AG04450 (cell line): Measurements from ENCODE around the gene TSC1. TPM values are rescaled to one million over a fixed set of nuclear protein-coding genes. Genes with fewer than 3 reads are reported as not detected.

Experiments used
- CTCF ChIA-PET: fragments of 300-600, 350-600 bp; formaldehyde crosslinking; extraction: SDS; loops from one replicate; lab custom pipeline; 2022; ENCODE audit warnings: antibody characterized with exemption, inconsistent platforms; lab: Charles Lee
- POLR2A ChIA-PET: fragments of 350-600 bp; formaldehyde crosslinking; extraction: SDS; loops from one replicate; lab custom pipeline; 2021; ENCODE audit warnings: antibody characterized with exemption, inconsistent platforms; lab: Yijun Ruan, JAX
- DNase-seq: peaks from one replicate; pipeline ENCODE4 v3.0.0-alpha.2; 2011; ENCODE audit warnings: low read depth, low spot score
- H3K27ac ChIP-seq: one replicate; pipeline ENCODE4 v1.5.1; 2012; ENCODE audit warnings: low read depth, low read length, control low read depth
- H3K27me3 ChIP-seq: one replicate; pipeline ENCODE4 v1.6.0; 2012; ENCODE audit warnings: low read length; ENCODE audit not compliant: control insufficient read depth, insufficient read depth
- H3K4me3 ChIP-seq: 2 replicates; pipeline ENCODE4 v1.5.1; 2011; ENCODE audit warnings: mild to moderate bottlenecking, low read depth, low read length, control low read depth
- H3K9me3 ChIP-seq: 2 replicates; pipeline ENCODE4 v1.5.1; 2012; ENCODE audit warnings: low read length; ENCODE audit not compliant: control insufficient read depth, insufficient read depth
- polyA plus RNA-seq: library from polyadenylated mRNA; depleted of rRNA; stranded (reverse); fragments of >200 nt; gene quantifications from 2 replicates; pipeline ENCODE4 v1.2.3, GENCODE V29; 2011; rRNA removed
- small RNA-seq: library from RNA; depleted of rRNA; stranded (forward); fragments of <200 nt; gene quantifications from one replicate; pipeline ENCODE3, GENCODE V24; 2012; ENCODE audit warnings: low read depth; ENCODE audit not compliant: insufficient read length
- TF ChIP-seq, protein P1 (sequence below): IDR thresholded peaks from 2 replicates; pipeline ENCODE4 v1.5.1; 2011; ENCODE audit warnings: low read depth, low read length, control low read depth, inconsistent platforms

The TSC1 gene
- polyA plus RNA-seq, 1 experiment: 87.1 TPM

- no peak overlapping the region for H3K4me3 ChIP-seq
- DNase-seq: no peak
- TF ChIP-seq, protein P1, sequence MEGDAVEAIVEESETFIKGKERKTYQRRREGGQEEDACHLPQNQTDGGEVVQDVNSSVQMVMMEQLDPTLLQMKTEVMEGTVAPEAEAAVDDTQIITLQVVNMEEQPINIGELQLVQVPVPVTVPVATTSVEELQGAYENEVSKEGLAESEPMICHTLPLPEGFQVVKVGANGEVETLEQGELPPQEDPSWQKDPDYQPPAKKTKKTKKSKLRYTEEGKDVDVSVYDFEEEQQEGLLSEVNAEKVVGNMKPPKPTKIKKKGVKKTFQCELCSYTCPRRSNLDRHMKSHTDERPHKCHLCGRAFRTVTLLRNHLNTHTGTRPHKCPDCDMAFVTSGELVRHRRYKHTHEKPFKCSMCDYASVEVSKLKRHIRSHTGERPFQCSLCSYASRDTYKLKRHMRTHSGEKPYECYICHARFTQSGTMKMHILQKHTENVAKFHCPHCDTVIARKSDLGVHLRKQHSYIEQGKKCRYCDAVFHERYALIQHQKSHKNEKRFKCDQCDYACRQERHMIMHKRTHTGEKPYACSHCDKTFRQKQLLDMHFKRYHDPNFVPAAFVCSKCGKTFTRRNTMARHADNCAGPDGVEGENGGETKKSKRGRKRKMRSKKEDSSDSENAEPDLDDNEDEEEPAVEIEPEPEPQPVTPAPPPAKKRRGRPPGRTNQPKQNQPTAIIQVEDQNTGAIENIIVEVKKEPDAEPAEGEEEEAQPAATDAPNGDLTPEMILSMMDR: no peak
- peaks cover 5% of the 10 kb centered on the region for H3K27me3 ChIP-seq
- POLR2A ChIA-PET: no interaction called here
- no peak overlapping the region for H3K27ac ChIP-seq
- H3K9me3 ChIP-seq: no peaks in the 10 kb centered on the region
- CTCF ChIA-PET: no interaction called here
Observed at GRCh38 chr9:132842124-132843044, 102.0 kb downstream of the TSC1 start.

Small RNA genes within 50 kb of the gene (small RNA-seq; reads per million reads assigned to genes)
- not detected for gene AL593851.1
- gene MIR548AW: 1.9 reads per million
- not detected for gene RNU7-21P

Other genes with a start within 250 kb of the TSC1 start
- 0.14 and 0.15 TPM in 2 replicates for gene AK8, start 66.3 kb downstream of the TSC1 start, polyA plus RNA-seq
- 3.3 and 3.6 TPM in 2 replicates for gene SPACA9, start 65.7 kb downstream of the TSC1 start, polyA plus RNA-seq
- 0.10 and 0.16 TPM in 2 replicates for gene GFI1B, start 34.1 kb upstream of the TSC1 start, polyA plus RNA-seq
- 36.4 and 39.2 TPM in 2 replicates for gene GTF3C5, start 86.4 kb upstream of the TSC1 start, polyA plus RNA-seq
- gene CEL, start 117.4 kb upstream of the TSC1 start, polyA plus RNA-seq: 0.24 and 0.41 TPM in 2 replicates
- 19.1 and 25.4 TPM in 2 replicates for gene RALGDS, start 176.6 kb upstream of the TSC1 start, polyA plus RNA-seq
- 3.5 TPM in 2 replicates for gene GBGT1, start 219.3 kb upstream of the TSC1 start, polyA plus RNA-seq